Uterus (tissue), 4 donors: Measurements from ENCODE around the gene FDX2. TPM values are rescaled to one million over a fixed set of nuclear protein-coding genes. Genes with fewer than 3 reads are reported as not detected.
"Not testable (repeated sequence)": the region's sequence is repeated elsewhere in the genome, so short reads cannot be mapped to it uniquely, and the experiment has no call there.

ENCODE experiments used
- DNase-seq, 2 donors: peaks; one replicate each; pipeline ENCODE4 v3.0.0-alpha.2; 2019 to 2020
- H3K27ac ChIP-seq, 2 donors: fragments of 200-600 bp; sonication (generic); 1 replicate in 1 of 2; 2 replicates in 1 of 2; pipeline ENCODE4 v1.5.1; 2016 to 2018
- H3K27me3 ChIP-seq, 2 donors: fragments of 200-600 bp; sonication (generic); one replicate each; pipeline ENCODE4 v1.5.1; 2018 to 2019; ENCODE audit warnings: control low read depth in 1 of 2
- H3K36me3 ChIP-seq, 2 donors: fragments of 200-600 bp; sonication (generic); one replicate each; pipeline ENCODE4 v1.5.1; 2019; ENCODE audit warnings: control low read depth in 1 of 2
- H3K4me1 ChIP-seq, 2 donors: fragments of 200-600 bp; sonication (generic); one replicate each; pipeline ENCODE4 v1.5.1; 2018 to 2019; ENCODE audit warnings: control low read depth in 1 of 2
- H3K4me3 ChIP-seq, 2 donors: fragments of 200-600 bp; sonication (generic); 1 replicate in 1 of 2; 2 replicates in 1 of 2; pipeline ENCODE4 v1.5.1; 2018 to 2019; ENCODE audit warnings: mild to moderate bottlenecking in 1 of 2
- H3K9me3 ChIP-seq, 2 donors: fragments of 200-600 bp; sonication (generic); one replicate each; pipeline ENCODE4 v1.5.1; 2019; ENCODE audit warnings: control low read depth in 1 of 2
- POLR2A ChIP-seq, 2 donors: fragments of 450-650 bp; IDR thresholded peaks; one replicate each; pipeline ENCODE4 v1.6.1; 2016; ENCODE audit warnings: antibody characterized with exemption in 2 of 2, mild to moderate bottlenecking in 1 of 2, moderate library complexity in 1 of 2
- intact Hi-C: fragments of 100-400 bp; cut with DNase I; formaldehyde crosslinking; loops from one replicate; pipeline ENCODE4 v1.15.1; 2023; ENCODE audit warnings: low total_unique reads
- total RNA-seq, 4 donors: library from RNA; depleted of rRNA in 3 of 4; stranded (reverse); fragments of >200 nt in 3 of 4; gene quantifications; one replicate each; pipeline versions ENCODE4 v1.1.0 to v1.2.4, GENCODE V29; 2014 to 2023
- TF ChIP-seq, protein P1 (sequence below), 4 experiments: fragments of 200-600 bp in 2 of 4; fragments of 450-650 bp in 2 of 4; sonication (generic) in 2 of 4; IDR thresholded peaks; one replicate each; pipeline ENCODE4 v1.5.1; 2016 to 2019; ENCODE audit warnings: antibody characterized with exemption in 4 of 4, mild to moderate bottlenecking in 2 of 4, moderate library complexity in 1 of 4
- donor health status: DM: yes; HTN: yes; CAD: no.

FDX2 gene
- total RNA-seq, 4 donors from 2014 or later, result 1.5 to 12.7 (median 4.9) TPM

DNA sequence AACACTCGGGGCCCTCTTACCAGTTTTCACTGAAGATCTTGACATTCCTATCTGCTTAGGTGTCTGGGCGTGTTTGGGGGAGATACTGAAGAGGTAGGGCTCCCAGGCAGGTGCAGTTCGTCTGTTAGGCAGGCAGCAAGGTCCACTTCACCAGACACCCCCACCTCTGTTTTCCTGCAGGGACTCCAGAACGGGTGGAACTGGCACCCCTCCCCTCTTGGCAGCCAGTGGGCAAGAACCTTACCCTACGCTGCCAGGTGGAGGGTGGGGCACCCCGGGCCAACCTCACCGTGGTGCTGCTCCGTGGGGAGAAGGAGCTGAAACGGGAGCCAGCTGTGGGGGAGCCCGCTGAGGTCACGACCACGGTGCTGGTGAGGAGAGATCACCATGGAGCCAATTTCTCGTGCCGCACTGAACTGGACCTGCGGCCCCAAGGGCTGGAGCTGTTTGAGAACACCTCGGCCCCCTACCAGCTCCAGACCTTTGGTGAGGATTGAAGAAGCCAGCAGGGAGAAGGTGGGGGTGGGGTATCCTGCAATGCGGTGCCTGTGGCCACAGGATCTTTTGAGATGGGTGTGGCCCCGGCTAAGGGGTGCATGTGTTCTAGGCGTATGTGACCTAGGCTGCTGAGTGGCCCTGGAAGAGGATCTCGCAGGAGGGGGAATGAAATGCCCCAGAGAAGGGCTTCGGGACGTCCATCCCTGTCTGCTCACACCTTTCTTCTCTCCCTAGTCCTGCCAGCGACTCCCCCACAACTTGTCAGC is 32.3 kb downstream of the FDX2 start:
- Histone ChIP-seq H3K27me3 (peaks cover 4 to 11% of the 10 kb centered on the region in 2 donors), H3K27ac (no peak overlapping the region), H3K4me3 (no peak overlapping the region), H3K9me3 (no peaks in the 10 kb centered on the region), H3K36me3 (no peaks in the 10 kb centered on the region), H3K4me1 (no peaks in the 10 kb centered on the region)
- no peak for TF ChIP-seq POLR2A (IDR thresholded peaks at IDR 0.05)
- TF ChIP-seq, protein P1, sequence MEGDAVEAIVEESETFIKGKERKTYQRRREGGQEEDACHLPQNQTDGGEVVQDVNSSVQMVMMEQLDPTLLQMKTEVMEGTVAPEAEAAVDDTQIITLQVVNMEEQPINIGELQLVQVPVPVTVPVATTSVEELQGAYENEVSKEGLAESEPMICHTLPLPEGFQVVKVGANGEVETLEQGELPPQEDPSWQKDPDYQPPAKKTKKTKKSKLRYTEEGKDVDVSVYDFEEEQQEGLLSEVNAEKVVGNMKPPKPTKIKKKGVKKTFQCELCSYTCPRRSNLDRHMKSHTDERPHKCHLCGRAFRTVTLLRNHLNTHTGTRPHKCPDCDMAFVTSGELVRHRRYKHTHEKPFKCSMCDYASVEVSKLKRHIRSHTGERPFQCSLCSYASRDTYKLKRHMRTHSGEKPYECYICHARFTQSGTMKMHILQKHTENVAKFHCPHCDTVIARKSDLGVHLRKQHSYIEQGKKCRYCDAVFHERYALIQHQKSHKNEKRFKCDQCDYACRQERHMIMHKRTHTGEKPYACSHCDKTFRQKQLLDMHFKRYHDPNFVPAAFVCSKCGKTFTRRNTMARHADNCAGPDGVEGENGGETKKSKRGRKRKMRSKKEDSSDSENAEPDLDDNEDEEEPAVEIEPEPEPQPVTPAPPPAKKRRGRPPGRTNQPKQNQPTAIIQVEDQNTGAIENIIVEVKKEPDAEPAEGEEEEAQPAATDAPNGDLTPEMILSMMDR (IDR thresholded peaks at IDR 0.05), result no peak
- no peak for DNase-seq
- intact Hi-C loops, result no loop called here

DNA sequence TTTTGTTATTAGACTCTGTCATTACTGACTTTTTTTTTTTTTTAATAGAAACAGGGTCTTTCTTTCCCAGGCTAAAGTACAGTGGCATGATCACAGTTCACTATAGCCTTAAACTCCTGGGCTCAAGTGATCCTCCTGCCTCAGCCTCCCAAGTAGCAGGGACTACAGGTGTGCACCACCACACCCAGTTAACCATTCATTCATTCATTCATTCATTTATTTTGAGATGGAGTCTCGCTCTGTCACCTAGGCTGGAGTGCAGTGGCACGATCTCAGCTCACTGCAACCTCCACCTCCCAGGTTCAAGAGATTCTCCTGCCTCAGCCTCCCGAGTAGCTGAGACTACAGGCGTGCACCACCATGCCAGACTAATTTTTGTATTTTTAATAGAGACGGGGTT is 33.8 kb downstream of the FDX2 start:
- DNase-seq, intact Hi-C loops, H3K9me3 ChIP-seq, H3K4me1 ChIP-seq, H3K27me3 ChIP-seq, H3K27ac ChIP-seq, H3K4me3 ChIP-seq, H3K36me3 ChIP-seq: not testable (repeated sequence)

DNA sequence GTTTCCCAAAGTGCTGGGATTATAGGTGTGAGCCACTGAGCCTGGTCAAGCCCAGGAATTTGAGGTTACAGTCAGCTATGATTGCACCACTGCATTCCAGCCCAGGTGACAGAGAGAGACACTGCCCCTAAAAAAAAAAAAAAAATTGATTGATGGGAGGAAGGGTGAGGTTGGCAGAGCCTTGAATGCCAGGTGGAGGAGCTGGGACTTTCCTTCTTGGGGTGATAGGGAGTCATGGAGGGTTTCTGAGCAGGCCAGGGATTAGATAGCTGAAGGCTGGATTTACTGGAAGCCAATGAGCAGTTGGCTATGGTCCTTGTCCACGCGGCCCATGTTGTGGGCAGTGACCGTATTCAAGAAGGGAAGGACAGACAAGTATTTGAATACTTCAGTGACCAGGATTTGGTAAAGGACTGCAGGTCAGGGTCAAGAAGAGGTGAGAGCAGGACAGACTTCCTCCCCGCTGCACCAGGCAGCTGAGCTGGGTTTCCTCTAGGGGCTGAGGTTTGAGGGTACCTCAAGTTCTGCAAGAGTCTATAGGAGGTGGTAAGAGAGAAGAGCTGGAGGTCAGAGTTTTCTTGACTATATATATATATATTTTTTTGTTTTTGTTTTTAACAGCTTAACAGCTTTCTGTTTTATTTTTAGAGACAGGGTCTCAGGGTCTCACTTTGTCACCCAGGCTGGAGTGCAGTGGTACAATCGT is 35.9 kb downstream of the FDX2 start:
- intact Hi-C loops, result no loop called here
- TF ChIP-seq, protein P1 (IDR thresholded peaks at IDR 0.05), result no peak
- no peak for TF ChIP-seq POLR2A (IDR thresholded peaks at IDR 0.05)
- DNase-seq, result no peak
- H3K4me3 ChIP-seq, result no peak overlapping the region
- H3K4me1 ChIP-seq, result no peaks in the 10 kb centered on the region
- H3K36me3 ChIP-seq, result no peaks in the 10 kb centered on the region
- H3K27me3 ChIP-seq, result no peaks in the 10 kb centered on the region
- H3K27ac ChIP-seq, result no peak overlapping the region
- H3K9me3 ChIP-seq, result no peaks in the 10 kb centered on the region

DNA sequence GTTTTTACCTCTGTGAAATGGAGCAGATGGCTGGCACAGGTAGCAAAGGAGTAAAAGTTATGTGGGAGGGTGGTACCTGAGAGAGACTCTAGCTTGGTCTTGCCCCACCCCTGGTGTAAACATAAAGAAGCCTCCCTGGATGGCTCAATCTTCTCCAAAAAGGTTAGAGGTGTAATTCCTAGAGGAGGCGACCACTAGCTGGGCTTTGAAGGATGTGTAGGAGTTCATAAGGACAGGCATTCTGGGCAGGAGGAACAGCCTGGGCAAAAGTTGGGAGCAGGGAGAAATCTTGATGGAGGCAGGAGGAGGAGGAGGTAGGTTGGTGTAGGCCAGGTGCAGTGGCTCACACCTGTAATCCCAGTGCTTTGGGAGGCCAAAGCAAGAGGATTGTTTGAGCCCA is 36.9 kb downstream of the FDX2 start:
- intact Hi-C loops, result no loop called here

DNA sequence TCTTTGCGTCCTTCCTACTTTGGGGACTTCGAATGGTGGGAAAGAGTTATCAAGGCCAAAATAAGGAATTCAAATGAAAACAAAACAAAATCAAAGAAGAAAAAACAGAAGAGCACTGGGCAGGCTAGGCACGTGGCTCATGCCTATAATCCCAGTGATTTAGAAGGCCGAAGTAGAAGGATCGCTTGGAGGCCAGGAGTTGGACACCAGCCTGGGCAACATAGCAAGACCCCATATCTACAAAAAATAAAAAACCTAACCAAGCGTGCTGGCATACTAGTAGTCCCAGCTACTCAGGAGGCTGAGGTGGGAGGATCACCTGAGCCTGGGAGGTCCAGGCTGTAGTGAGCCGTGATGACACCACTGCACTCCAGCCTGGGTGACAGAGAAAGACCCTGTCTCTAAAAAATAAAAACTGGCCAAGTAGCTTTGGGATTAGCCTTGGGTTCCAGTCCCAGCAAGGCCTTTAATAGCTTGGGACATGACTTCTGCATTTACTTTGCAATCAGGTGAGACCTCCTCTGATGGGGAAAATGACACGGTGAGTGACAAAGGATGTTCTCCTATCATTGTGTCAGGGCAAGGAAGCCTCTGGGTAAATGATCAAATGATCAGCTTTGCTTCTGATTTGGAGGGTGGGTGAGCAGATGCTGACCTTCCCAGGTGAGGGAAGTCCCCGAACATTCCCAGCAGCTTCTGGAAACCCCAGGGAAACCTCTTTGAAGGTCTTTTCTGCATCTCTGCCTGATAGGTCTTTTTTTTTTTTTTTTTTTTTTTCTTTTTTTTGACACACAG is 37.8 kb downstream of the FDX2 start:
- no peak overlapping the region for H3K27ac ChIP-seq
- intact Hi-C loops, result no loop called here
- no peaks in the 10 kb centered on the region for H3K36me3 ChIP-seq

More for the DNA sequence above, 36.9 kb downstream of the FDX2 start:
- no peak for DNase-seq
- no peaks in the 10 kb centered on the region for H3K27me3 ChIP-seq
- no peaks in the 10 kb centered on the region for H3K4me1 ChIP-seq
- no peaks in the 10 kb centered on the region for H3K36me3 ChIP-seq
- no peak overlapping the region for H3K4me3 ChIP-seq
- H3K27ac ChIP-seq, result no peak overlapping the region
- no peak for TF ChIP-seq POLR2A (IDR thresholded peaks at IDR 0.05)
- TF ChIP-seq, protein P1 (IDR thresholded peaks at IDR 0.05), result no peak
- H3K9me3 ChIP-seq, result no peaks in the 10 kb centered on the region

More for the DNA sequence above, 37.8 kb downstream of the FDX2 start:
- no peaks in the 10 kb centered on the region for H3K27me3 ChIP-seq
- H3K4me1 ChIP-seq, result no peaks in the 10 kb centered on the region
- no peaks in the 10 kb centered on the region for H3K9me3 ChIP-seq
- TF ChIP-seq, protein P1 (IDR thresholded peaks at IDR 0.05), result no peak
- TF ChIP-seq POLR2A (IDR thresholded peaks at IDR 0.05), result no peak
- H3K4me3 ChIP-seq, result no peak overlapping the region
- no peak for DNase-seq
